ENCODE measurements around the gene CDCA7. TPM values are rescaled to one million over a fixed set of nuclear protein-coding genes. Genes with fewer than 3 reads are reported as not detected.

The CDCA7 gene
- total and polyA plus RNA-seq, 2 of the 13 experiments (the other 11 are each of a cell fraction or from before 2014, with no cell fraction given) = 46.2 to 57.8 TPM

DNA sequence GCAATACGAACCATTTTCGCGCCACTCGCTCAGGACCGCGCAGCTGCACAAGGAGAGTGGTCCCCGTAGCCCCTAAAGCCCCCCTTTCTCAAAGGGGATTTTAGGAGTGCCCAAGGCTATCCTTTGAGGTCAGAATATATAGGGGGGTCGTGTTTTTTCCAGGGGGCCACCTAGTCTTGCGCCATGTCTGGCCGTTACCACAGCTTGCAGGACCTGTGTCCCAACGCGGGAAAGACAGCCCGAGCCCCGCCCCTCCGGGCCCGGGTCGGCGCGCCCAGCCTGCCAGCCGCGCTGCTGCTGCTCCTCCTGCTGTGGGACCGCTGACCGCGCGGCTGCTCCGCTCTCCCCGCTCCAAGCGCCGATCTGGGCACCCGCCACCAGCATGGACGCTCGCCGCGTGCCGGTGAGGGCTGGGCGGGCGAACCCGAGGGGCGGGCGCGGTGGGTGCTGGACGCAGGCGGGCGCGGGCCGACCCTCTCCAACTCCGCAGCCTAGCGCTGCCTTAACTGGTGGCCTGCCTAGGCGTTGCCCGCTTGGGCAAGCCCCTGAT, at the start of gene CDCA7 (continued):
- TF ChIP-seq, protein P1, sequence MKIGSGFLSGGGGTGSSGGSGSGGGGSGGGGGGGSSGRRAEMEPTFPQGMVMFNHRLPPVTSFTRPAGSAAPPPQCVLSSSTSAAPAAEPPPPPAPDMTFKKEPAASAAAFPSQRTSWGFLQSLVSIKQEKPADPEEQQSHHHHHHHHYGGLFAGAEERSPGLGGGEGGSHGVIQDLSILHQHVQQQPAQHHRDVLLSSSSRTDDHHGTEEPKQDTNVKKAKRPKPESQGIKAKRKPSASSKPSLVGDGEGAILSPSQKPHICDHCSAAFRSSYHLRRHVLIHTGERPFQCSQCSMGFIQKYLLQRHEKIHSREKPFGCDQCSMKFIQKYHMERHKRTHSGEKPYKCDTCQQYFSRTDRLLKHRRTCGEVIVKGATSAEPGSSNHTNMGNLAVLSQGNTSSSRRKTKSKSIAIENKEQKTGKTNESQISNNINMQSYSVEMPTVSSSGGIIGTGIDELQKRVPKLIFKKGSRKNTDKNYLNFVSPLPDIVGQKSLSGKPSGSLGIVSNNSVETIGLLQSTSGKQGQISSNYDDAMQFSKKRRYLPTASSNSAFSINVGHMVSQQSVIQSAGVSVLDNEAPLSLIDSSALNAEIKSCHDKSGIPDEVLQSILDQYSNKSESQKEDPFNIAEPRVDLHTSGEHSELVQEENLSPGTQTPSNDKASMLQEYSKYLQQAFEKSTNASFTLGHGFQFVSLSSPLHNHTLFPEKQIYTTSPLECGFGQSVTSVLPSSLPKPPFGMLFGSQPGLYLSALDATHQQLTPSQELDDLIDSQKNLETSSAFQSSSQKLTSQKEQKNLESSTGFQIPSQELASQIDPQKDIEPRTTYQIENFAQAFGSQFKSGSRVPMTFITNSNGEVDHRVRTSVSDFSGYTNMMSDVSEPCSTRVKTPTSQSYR (CRISPR knock-in tag; IDR thresholded peaks at IDR 0.05; ENCODE audit: borderline replicate concordance) = no peak
- no peak for TF ChIP-seq SOX6 (IDR thresholded peaks at IDR 0.05)
- no peak for TF ChIP-seq SOX6 (CRISPR knock-in tag; IDR thresholded peaks at IDR 0.05)
- TF ChIP-seq PHB2 (IDR thresholded peaks at IDR 0.05; ENCODE audit: partially characterized antibody) = no peak
- TF ChIP-seq MZF1 (CRISPR knock-in tag; IDR thresholded peaks at IDR 0.05; ENCODE audit: borderline replicate concordance) = no peak
- TF ChIP-seq, protein P2, sequence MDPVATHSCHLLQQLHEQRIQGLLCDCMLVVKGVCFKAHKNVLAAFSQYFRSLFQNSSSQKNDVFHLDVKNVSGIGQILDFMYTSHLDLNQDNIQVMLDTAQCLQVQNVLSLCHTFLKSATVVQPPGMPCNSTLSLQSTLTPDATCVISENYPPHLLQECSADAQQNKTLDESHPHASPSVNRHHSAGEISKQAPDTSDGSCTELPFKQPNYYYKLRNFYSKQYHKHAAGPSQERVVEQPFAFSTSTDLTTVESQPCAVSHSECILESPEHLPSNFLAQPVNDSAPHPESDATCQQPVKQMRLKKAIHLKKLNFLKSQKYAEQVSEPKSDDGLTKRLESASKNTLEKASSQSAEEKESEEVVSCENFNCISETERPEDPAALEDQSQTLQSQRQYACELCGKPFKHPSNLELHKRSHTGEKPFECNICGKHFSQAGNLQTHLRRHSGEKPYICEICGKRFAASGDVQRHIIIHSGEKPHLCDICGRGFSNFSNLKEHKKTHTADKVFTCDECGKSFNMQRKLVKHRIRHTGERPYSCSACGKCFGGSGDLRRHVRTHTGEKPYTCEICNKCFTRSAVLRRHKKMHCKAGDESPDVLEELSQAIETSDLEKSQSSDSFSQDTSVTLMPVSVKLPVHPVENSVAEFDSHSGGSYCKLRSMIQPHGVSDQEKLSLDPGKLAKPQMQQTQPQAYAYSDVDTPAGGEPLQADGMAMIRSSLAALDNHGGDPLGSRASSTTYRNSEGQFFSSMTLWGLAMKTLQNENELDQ (CRISPR knock-in tag; IDR thresholded peaks at IDR 0.05; ENCODE audit: borderline replicate concordance) = peak; percentile 91; the same call in 1 of the 2 replicates
- peak; percentile 95; the same call in 1 of the 2 replicates for TF ChIP-seq TOE1 (CRISPR knock-in tag; IDR thresholded peaks at IDR 0.05)
- TF ChIP-seq CBX2 (IDR thresholded peaks at IDR 0.05; ENCODE audit: low read depth, low read length) = no peak
- TF ChIP-seq CBX2 (CRISPR knock-in tag; IDR thresholded peaks at IDR 0.05; ENCODE audit: low read depth) = peak; percentile 55
- 0 out of 2 replicates have a peak, but pooled peaks have one; percentile 29 for TF ChIP-seq RAD21 (CRISPR knock-in tag; IDR thresholded peaks at IDR 0.05)
- 0 out of 2 replicates have a peak, but pooled peaks have one; percentile 48 for TF ChIP-seq ZNF768 (CRISPR knock-in tag; IDR thresholded peaks at IDR 0.05)
- TF ChIP-seq CHCHD3 (CRISPR knock-in tag; IDR thresholded peaks at IDR 0.05) = peak; percentile 73; the same call in 1 of the 2 replicates
- no peak for TF ChIP-seq ZNF484 (CRISPR knock-in tag; IDR thresholded peaks at IDR 0.05; ENCODE audit: borderline replicate concordance, low read depth)
- peak; percentile 97 for TF ChIP-seq ZFP36L1 (CRISPR knock-in tag; IDR thresholded peaks at IDR 0.05)
- peak; percentile 99 for TF ChIP-seq BORCS8-MEF2B (CRISPR knock-in tag; IDR thresholded peaks at IDR 0.05)
- peak; percentile 96 for TF ChIP-seq ZNF343 (CRISPR knock-in tag; IDR thresholded peaks at IDR 0.05)
- TF ChIP-seq ZC3H4 (CRISPR knock-in tag; IDR thresholded peaks at IDR 0.05; ENCODE audit: borderline replicate concordance) = no peak
- TF ChIP-seq IKZF1 (IDR thresholded peaks at IDR 0.05) = no peak
- no peak for TF ChIP-seq NR2F2 (IDR thresholded peaks at IDR 0.05; ENCODE audit: borderline replicate concordance, low read depth)
- peak; percentile 98 for TF ChIP-seq SATB2 (CRISPR knock-in tag; IDR thresholded peaks at IDR 0.05)
- 0 out of 2 replicates have a peak, but pooled peaks have one; percentile 68 for TF ChIP-seq ZMAT3 (CRISPR knock-in tag; conservative IDR thresholded peaks at IDR 0.05)
- TF ChIP-seq ATF1 (CRISPR knock-in tag; IDR thresholded peaks at IDR 0.05) = no peak
- no peak for TF ChIP-seq RBM22 (optimal IDR thresholded peaks at IDR 0.05; ENCODE audit: low read length)
- TF ChIP-seq RELA (CRISPR knock-in tag; IDR thresholded peaks at IDR 0.05) = 0 out of 2 replicates have a peak, but pooled peaks have one; percentile 56
- peak; percentile 88; the same call in 1 of the 2 replicates for TF ChIP-seq ZSCAN21 (CRISPR knock-in tag; IDR thresholded peaks at IDR 0.05; ENCODE audit: borderline replicate concordance)
- peak; percentile 97 for TF ChIP-seq SNAPC2 (CRISPR knock-in tag; IDR thresholded peaks at IDR 0.05)
- no peak for TF ChIP-seq NFIB (CRISPR knock-in tag; IDR thresholded peaks at IDR 0.05; ENCODE audit: borderline replicate concordance)
- TF ChIP-seq ATM (IDR thresholded peaks at IDR 0.05; ENCODE audit: borderline replicate concordance) = no peak
- TF ChIP-seq ZFY (CRISPR knock-in tag; IDR thresholded peaks at IDR 0.05) = peak; percentile 95

Data from HepG2 (cell line).